ENCODE results near the gene BLOC1S1.

The BLOC1S1 gene

DNA sequence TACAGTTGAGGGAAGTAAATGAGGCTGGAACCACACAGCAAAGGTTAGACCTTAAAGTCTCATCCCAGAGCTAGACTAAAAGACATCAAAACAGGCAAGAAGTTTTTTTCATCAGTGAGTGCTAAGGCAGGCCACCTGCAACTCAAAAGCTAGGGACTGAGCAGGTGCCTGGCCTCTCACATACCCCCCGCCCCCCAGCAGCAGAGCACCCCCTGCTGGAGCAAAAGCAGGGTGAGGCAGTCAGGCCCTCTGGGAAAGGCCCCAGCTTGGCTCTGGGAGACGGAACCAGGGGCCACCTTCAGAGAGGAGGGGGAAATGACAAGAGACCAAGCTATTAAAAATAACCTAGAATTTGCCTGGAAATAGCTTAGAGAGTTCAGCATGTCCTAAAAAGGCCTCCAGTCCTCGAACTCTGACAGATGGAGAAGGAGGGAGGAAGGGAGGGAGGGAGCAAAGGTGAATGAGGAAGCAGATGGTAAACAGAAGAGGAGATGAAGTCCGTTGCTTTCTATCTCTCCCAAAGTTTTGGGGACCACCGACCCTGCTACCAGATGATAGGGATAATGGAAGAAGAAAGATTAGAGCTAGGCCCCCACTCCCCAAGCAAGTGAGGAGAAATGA is 10.0 kb upstream of the BLOC1S1 start:
- TF ChIP-seq, protein P1, sequence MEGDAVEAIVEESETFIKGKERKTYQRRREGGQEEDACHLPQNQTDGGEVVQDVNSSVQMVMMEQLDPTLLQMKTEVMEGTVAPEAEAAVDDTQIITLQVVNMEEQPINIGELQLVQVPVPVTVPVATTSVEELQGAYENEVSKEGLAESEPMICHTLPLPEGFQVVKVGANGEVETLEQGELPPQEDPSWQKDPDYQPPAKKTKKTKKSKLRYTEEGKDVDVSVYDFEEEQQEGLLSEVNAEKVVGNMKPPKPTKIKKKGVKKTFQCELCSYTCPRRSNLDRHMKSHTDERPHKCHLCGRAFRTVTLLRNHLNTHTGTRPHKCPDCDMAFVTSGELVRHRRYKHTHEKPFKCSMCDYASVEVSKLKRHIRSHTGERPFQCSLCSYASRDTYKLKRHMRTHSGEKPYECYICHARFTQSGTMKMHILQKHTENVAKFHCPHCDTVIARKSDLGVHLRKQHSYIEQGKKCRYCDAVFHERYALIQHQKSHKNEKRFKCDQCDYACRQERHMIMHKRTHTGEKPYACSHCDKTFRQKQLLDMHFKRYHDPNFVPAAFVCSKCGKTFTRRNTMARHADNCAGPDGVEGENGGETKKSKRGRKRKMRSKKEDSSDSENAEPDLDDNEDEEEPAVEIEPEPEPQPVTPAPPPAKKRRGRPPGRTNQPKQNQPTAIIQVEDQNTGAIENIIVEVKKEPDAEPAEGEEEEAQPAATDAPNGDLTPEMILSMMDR (IDR thresholded peaks at IDR 0.05; ENCODE audit: unreplicated experiment in 3 of 3), result peak in 1 of 3 experiments; percentile 17
- Mint-ChIP-seq H3K27ac (peak overlapping the region in 2 of 3 experiments; percentile 49 to 89), H3K4me1 (peaks cover 81% of the 10 kb centered on the region), H3K27me3 (ENCODE audit: low read depth) (peaks cover 35% of the 10 kb centered on the region), H3K9me3 (no peaks in the 10 kb centered on the region), H3K4me3 (peak overlapping the region; percentile 82 to 90 (median 90)), H3K36me3 (ENCODE audit: low read depth) (no peaks in the 10 kb centered on the region)

DNA sequence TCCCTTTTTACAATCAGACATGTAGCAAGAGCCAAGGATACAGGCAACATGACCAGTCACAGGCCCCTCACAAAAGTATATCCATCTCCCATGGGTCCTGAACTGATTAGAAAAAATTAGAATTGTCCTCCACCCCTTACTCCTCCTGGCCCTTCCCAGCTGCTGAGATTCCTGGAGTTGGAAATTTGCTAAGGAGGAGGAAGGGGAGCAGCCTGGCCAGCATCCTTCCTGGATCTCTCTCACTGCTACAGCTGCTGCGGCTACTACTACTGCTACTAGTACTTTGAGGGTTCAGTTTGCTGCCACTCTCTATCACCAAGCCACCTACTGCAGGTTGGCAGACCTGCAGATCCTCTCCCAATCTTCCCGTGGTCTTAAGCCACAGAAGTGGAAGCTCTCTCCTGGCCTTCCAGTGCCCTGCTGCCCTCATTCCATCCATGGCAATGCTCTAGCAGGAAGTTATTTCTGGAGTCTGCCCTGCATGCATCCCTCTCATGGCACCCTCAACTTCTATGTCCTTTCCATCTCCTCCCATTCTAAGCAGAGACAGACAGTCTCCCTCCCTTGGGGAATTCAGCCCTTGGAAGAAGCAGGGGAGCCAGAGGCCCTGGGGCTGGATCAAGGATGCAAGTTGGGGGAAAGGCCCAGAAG is 9.2 kb upstream of the BLOC1S1 start:
- Mint-ChIP-seq H3K4me1 (peaks cover 76% of the 10 kb centered on the region), H3K36me3 (ENCODE audit: low read depth) (no peaks in the 10 kb centered on the region), H3K4me3 (peak overlapping the region; percentile 82 to 90 (median 90)), H3K27me3 (ENCODE audit: low read depth) (peaks cover 36% of the 10 kb centered on the region), H3K9me3 (no peaks in the 10 kb centered on the region), H3K27ac (peak overlapping the region in 2 of 3 experiments; percentile 44 to 89)
- TF ChIP-seq, protein P1 (IDR thresholded peaks at IDR 0.05; ENCODE audit: unreplicated experiment in 3 of 3), result no peak

GRCh38 chr12:55707219-55707671 is 8.6 kb upstream of the BLOC1S1 start:
- H3K4me1 Mint-ChIP-seq, result peaks cover 80% of the 10 kb centered on the region
- peak overlapping the region; percentile 82 to 90 (median 90) for H3K4me3 Mint-ChIP-seq
- no peaks in the 10 kb centered on the region for H3K36me3 Mint-ChIP-seq (ENCODE audit: low read depth)
- H3K9me3 Mint-ChIP-seq, result no peaks in the 10 kb centered on the region
- H3K27ac Mint-ChIP-seq, result peak overlapping the region in 2 of 3 experiments; percentile 44 to 89
- peaks cover 41% of the 10 kb centered on the region for H3K27me3 Mint-ChIP-seq (ENCODE audit: low read depth)
- TF ChIP-seq, protein P1 (IDR thresholded peaks at IDR 0.05; ENCODE audit: unreplicated experiment in 3 of 3), result no peak

DNA sequence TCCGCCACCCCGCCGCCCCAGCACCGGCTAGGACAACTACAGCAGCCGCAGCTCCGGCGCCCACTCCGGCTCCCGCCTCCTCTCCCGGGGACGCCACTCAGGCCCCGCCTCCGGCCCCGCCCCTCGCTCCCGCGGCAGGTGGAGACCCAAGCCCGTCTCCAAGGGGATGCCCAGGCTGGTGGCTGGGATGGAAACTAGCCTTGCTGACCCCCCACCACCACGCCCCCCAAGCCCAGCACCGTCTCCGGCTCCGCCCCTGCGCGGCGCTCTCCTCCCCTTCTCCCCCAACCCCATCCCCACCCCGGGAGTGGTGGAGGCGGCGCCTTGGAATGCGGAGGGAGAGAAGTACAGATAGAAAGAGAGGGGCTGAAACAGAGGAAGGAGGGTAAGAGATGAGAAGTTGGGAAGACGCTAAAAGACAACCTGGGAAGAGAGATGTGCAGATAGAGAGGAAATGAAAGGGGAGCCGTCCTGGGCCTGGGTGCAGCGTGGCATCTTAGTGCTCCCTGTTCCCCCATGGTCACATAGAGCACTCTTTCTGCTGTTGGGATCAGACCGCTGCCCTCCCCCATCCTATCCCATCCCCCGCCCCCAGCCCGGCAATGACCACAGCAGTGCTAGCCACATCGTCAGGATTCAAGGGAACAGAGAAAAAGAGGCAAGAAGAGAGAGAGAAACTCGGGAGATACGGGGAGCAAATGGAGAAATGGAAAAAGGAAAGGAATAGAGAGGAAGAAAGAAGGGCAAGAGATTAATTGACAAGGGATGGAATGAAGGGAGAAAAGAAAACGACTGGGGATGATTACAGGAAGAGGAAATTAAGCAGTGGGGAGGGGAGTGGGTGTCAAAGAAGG is 7.8 kb upstream of the BLOC1S1 start, which contains the start of gene ITGA7:
TSS of gene ITGA7 (minus strand) at position 64 of the 854 bp plus-strand sequence. CDS start 222 bp downstream, outside the sequence.
- H3K4me1 Mint-ChIP-seq, result peaks cover 79% of the 10 kb centered on the region
- peak within 1 kb of the TSS; percentile 82 to 90 (median 90) for H3K4me3 Mint-ChIP-seq
- TF ChIP-seq, protein P1 (IDR thresholded peaks at IDR 0.05; ENCODE audit: unreplicated experiment in 3 of 3), result no peak
- no peaks in the 10 kb centered on the region for H3K9me3 Mint-ChIP-seq
- peak within 1 kb of the TSS in 2 of 3 experiments; percentile 44 to 89 for H3K27ac Mint-ChIP-seq
- no peaks in the 10 kb centered on the region for H3K36me3 Mint-ChIP-seq (ENCODE audit: low read depth)
- H3K27me3 Mint-ChIP-seq (ENCODE audit: low read depth), result peaks cover 41% of the 10 kb centered on the region

GRCh38 chr12:55708695-55709233 is 7.1 kb upstream of the BLOC1S1 start:
- Mint-ChIP-seq H3K4me3 (peak overlapping the region; percentile 59 to 87 (median 82)), H3K27me3 (ENCODE audit: low read depth) (peaks cover 41% of the 10 kb centered on the region), H3K4me1 (peaks cover 75% of the 10 kb centered on the region), H3K9me3 (no peaks in the 10 kb centered on the region), H3K27ac (peak overlapping the region in 2 of 3 experiments; percentile 19 to 50), H3K36me3 (ENCODE audit: low read depth) (no peaks in the 10 kb centered on the region)
- TF ChIP-seq, protein P1 (IDR thresholded peaks at IDR 0.05; ENCODE audit: unreplicated experiment in 3 of 3), result no peak
